K562 (cell line): ENCODE data around the gene SLC8A2. TPM values are rescaled to one million over a fixed set of nuclear protein-coding genes. Genes with fewer than 3 reads are reported as not detected.

Source experiments
- BCLAF1 ChIP-seq, 2 experiments: fragments of 450-650 bp in 1 of 2; IDR thresholded peaks; 2 replicates each; pipeline ENCODE4 v1.6.1; 2011 to 2017; ENCODE audit warnings: low read depth in 2 of 2, antibody characterized with exemption in 1 of 2, borderline replicate concordance in 1 of 2, low read length in 1 of 2, mild to moderate bottlenecking in 1 of 2, mixed read lengths in 1 of 2; ENCODE audit not compliant: control insufficient read depth in 1 of 2
- CREB3L1 ChIP-seq: fragments of 450-650 bp; IDR thresholded peaks from 2 replicates; pipeline ENCODE4 v1.6.1; 2014; ENCODE audit warnings: low read depth, mild to moderate bottlenecking, moderate library complexity, borderline replicate concordance
- MAFG ChIP-seq: fragments of 450-650 bp; conservative IDR thresholded peaks from 2 replicates; pipeline ENCODE4 v1.6.1; 2016; ENCODE audit warnings: missing genetic modification characterization, missing compliant biosample characterization
- NR2F6 ChIP-seq: fragments of 450-650 bp; formaldehyde crosslinking; IDR thresholded peaks from 2 replicates; pipeline ENCODE4 v1.4.0; 2020; ENCODE audit warnings: mild to moderate bottlenecking
- NR4A1 ChIP-seq, 2 experiments: fragments of 250-450 bp in 1 of 2; fragments of 450-650 bp in 1 of 2; sonication (Bioruptor Pico) in 1 of 2; IDR thresholded peaks; 2 replicates each; pipeline versions ENCODE4 v1.4.0 to v1.6.1; 2016 to 2020; ENCODE audit warnings: mild to moderate bottlenecking in 2 of 2, missing compliant biosample characterization in 1 of 2, missing genetic modification characterization in 1 of 2, moderate library complexity in 1 of 2
- SAP30 ChIP-seq: fragments of 200-600 bp; sonication (generic); IDR thresholded peaks from 2 replicates; pipeline ENCODE4 v1.6.1; 2012; ENCODE audit warnings: borderline replicate concordance, low read depth, mild to moderate bottlenecking, moderate library complexity, low read length, control low read depth, inconsistent platforms; ENCODE audit not compliant: insufficient read depth, poor library complexity, severe bottlenecking
- XRCC4 ChIP-seq: IDR thresholded peaks from one replicate; pipeline ENCODE4 v1.6.1; 2011; ENCODE audit not compliant: insufficient read depth, insufficient read length; ENCODE audit errors: extremely low read depth
- ZC3H11A ChIP-seq: IDR thresholded peaks from 2 replicates; pipeline ENCODE4 v1.6.1; 2012; ENCODE audit warnings: low read depth, low read length, improper control_type of control experiment
- ZFX ChIP-seq: sonication (generic); formaldehyde crosslinking; IDR thresholded peaks from 2 replicates; pipeline ENCODE4 v1.8.0; 2022; ENCODE audit warnings: mild to moderate bottlenecking, missing genetic modification reagents, moderate library complexity
- ZKSCAN8 ChIP-seq: fragments of 200-800 bp; sonication (Bioruptor generic); IDR thresholded peaks from 2 replicates; pipeline ENCODE4 v1.6.1; 2016; ENCODE audit warnings: missing genetic modification characterization, missing compliant biosample characterization
- ZNF140 ChIP-seq: fragments of 250-450 bp; sonication (Bioruptor Pico); IDR thresholded peaks from 2 replicates; pipeline ENCODE4 v1.8.0; 2021; ENCODE audit warnings: moderate library complexity, mild to moderate bottlenecking, inconsistent platforms
- ZNF3 ChIP-seq: fragments of 250-450 bp; sonication (Bioruptor Pico); IDR thresholded peaks from 2 replicates; pipeline ENCODE4 v1.5.0; 2021; ENCODE audit warnings: mild to moderate bottlenecking, moderate library complexity
- polyA plus RNA-seq, 8 experiments: library from polyadenylated mRNA; depleted of rRNA in 4 of 8; stranded (reverse) in 5 of 8; unstranded in 3 of 8; fragments of >200 nt; fragmentation: Nextera tagmentation in 2 of 8; fragmentation: Illumina TruSeq in 1 of 8; extraction: Ambion mirVana in 2 of 8; extraction: Trizol in 1 of 8; gene quantifications; 2 replicates each; pipeline versions ENCODE4 v1.2.1 to v1.2.3, GENCODE V29; 2011 to 2014; ENCODE audit warnings: inconsistent platforms in 1 of 8, missing spikeins in 1 of 8
- total RNA-seq, 7 experiments: library from RNA; depleted of rRNA in 6 of 7; stranded (reverse); fragments of >200 nt in 6 of 7; fragmentation: Illumina TruSeq in 2 of 7; extraction: Trizol in 2 of 7; gene quantifications; 2 replicates each; pipeline versions ENCODE4 v1.2.1 to v1.2.3, GENCODE V29; 2011 to 2021; ENCODE audit warnings: low replicate concordance in 1 of 7

The SLC8A2 gene
- total and polyA plus RNA-seq, 9 of the 15 experiments (the other 6 are each of a cell fraction or from before 2014, with no cell fraction given), result 0.07 to 0.66 (median 0.24) TPM; not detected in 3

GRCh38 chr19:47511128-47511517 is 39.4 kb upstream of the SLC8A2 start (continued):
- TF ChIP-seq CREB3L1 (no peak), ZC3H11A (no peak), NR2F6 (CRISPR knock-in tag) (no peak), SAP30 (no peak), ZFX (no peak), XRCC4 (no peak), ZKSCAN8 (no peak), BCLAF1 (IDR thresholded peaks at IDR 0.05; ENCODE audit: borderline replicate concordance in 1 of 2, control insufficient read depth in 1 of 2, low read depth in 2 of 2, low read length in 1 of 2) (no peak), MAFG (no peak), ZNF140 (CRISPR knock-in tag) (no peak), NR4A1 (CRISPR knock-in tag; IDR thresholded peaks at IDR 0.05) (no peak), NR4A1 (tag; IDR thresholded peaks at IDR 0.05) (no peak), ZNF3 (no peak)
